HEK293 (cell line): Measurements from ENCODE around the gene CDC14A.

Experiments used
- CTCF ChIA-PET: fragments of 350-600 bp; formaldehyde crosslinking; extraction: SDS; loops from one replicate; lab custom pipeline; 2021; ENCODE audit warnings: antibody characterized with exemption; lab: Yijun Ruan, JAX
- POLR2A ChIA-PET: fragments of 300-600 bp; formaldehyde crosslinking; extraction: SDS; loops from one replicate; lab custom pipeline; 2020; ENCODE audit warnings: antibody characterized with exemption, inconsistent platforms; lab: Yijun Ruan, JAX
- H3K27ac ChIP-seq: fragments of 200-500 bp; sonication (Bioruptor generic); 2 replicates; pipeline ENCODE4 v1.5.1; 2014; ENCODE audit warnings: low read depth, low read length, control low read depth, inconsistent platforms; ENCODE audit errors: extremely low read depth
- H3K36me3 ChIP-seq, 2 experiments: fragments of 200-500 bp in 1 of 2; sonication (Bioruptor generic) in 1 of 2; 1 replicate in 1 of 2; 2 replicates in 1 of 2; pipeline ENCODE4 v1.5.1; 2014 to 2017; ENCODE audit warnings: inconsistent platforms in 2 of 2, low read length in 2 of 2; ENCODE audit not compliant: control insufficient read depth in 2 of 2, insufficient read depth in 1 of 2
- H3K4me1 ChIP-seq: fragments of 200-500 bp; sonication (Bioruptor generic); 2 replicates; pipeline ENCODE4 v1.5.1; 2014; ENCODE audit warnings: mild to moderate bottlenecking, low read length, inconsistent platforms; ENCODE audit not compliant: control insufficient read depth, insufficient read depth
- H3K4me3 ChIP-seq: 2 replicates; pipeline ENCODE4 v1.5.1; 2011; ENCODE audit warnings: low read depth, mild to moderate bottlenecking, control low read depth, low read length, moderate library complexity
- H3K9me3 ChIP-seq: fragments of 200-500 bp; sonication (Bioruptor generic); 2 replicates; pipeline ENCODE4 v1.5.1; 2014; ENCODE audit warnings: low read depth, low read length, inconsistent platforms; ENCODE audit not compliant: control insufficient read depth, insufficient read depth
- FEZF1 ChIP-seq: fragments of 450-650 bp; formaldehyde crosslinking; IDR thresholded peaks from 2 replicates; pipeline ENCODE4 v1.5.1; 2016; ENCODE audit warnings: missing biosample characterization, missing genetic modification characterization
- KLF1 ChIP-seq: fragments of 450-650 bp; formaldehyde crosslinking; IDR thresholded peaks from 2 replicates; pipeline ENCODE4 v1.5.1; 2016; ENCODE audit warnings: missing biosample characterization, missing genetic modification characterization
- WT1 ChIP-seq: fragments of 450-650 bp; formaldehyde crosslinking; IDR thresholded peaks from 2 replicates; pipeline ENCODE4 v1.5.1; 2016; ENCODE audit warnings: missing biosample characterization, missing genetic modification characterization
- ZEB2 ChIP-seq: fragments of 450-650 bp; formaldehyde crosslinking; IDR thresholded peaks from 2 replicates; pipeline ENCODE4 v1.5.1; 2016; ENCODE audit warnings: missing biosample characterization, missing genetic modification characterization
- ZFP37 ChIP-seq: fragments of 450-650 bp; formaldehyde crosslinking; IDR thresholded peaks from 2 replicates; pipeline ENCODE4 v1.5.1; 2016; ENCODE audit warnings: missing biosample characterization, missing genetic modification characterization
- ZNF155 ChIP-seq: fragments of 450-650 bp; formaldehyde crosslinking; IDR thresholded peaks from 2 replicates; pipeline ENCODE4 v1.5.1; 2016; ENCODE audit warnings: missing biosample characterization, missing genetic modification characterization
- ZNF169 ChIP-seq: fragments of 450-650 bp; formaldehyde crosslinking; IDR thresholded peaks from 2 replicates; pipeline ENCODE4 v1.5.1; 2016; ENCODE audit warnings: missing biosample characterization, missing genetic modification characterization
- ZNF2 ChIP-seq: fragments of 450-650 bp; formaldehyde crosslinking; IDR thresholded peaks from 2 replicates; pipeline ENCODE4 v1.5.1; 2016; ENCODE audit warnings: missing biosample characterization, missing genetic modification characterization
- ZNF211 ChIP-seq: fragments of 450-650 bp; formaldehyde crosslinking; IDR thresholded peaks from 2 replicates; pipeline ENCODE4 v1.5.1; 2016; ENCODE audit warnings: low read depth, missing biosample characterization, missing genetic modification characterization
- ZNF239 ChIP-seq: fragments of 450-650 bp; formaldehyde crosslinking; IDR thresholded peaks from 2 replicates; pipeline ENCODE4 v1.5.1; 2016; ENCODE audit warnings: missing biosample characterization, missing genetic modification characterization
- ZNF266 ChIP-seq: fragments of 450-650 bp; formaldehyde crosslinking; IDR thresholded peaks from 2 replicates; pipeline ENCODE4 v1.5.1; 2016; ENCODE audit warnings: missing biosample characterization, missing genetic modification characterization, low read depth
- ZNF292 ChIP-seq: fragments of 450-650 bp; formaldehyde crosslinking; IDR thresholded peaks from 2 replicates; pipeline ENCODE4 v1.5.1; 2016; ENCODE audit warnings: low read depth, missing biosample characterization, missing genetic modification characterization, borderline replicate concordance
- ZNF302 ChIP-seq: fragments of 450-650 bp; formaldehyde crosslinking; IDR thresholded peaks from 2 replicates; pipeline ENCODE4 v1.5.1; 2016; ENCODE audit warnings: missing biosample characterization, missing genetic modification characterization, low read depth
- ZNF311 ChIP-seq: fragments of 450-650 bp; formaldehyde crosslinking; IDR thresholded peaks from 2 replicates; pipeline ENCODE4 v1.5.1; 2017; ENCODE audit warnings: missing biosample characterization, missing genetic modification characterization, borderline replicate concordance
- ZNF398 ChIP-seq: fragments of 450-650 bp; formaldehyde crosslinking; IDR thresholded peaks from 2 replicates; pipeline ENCODE4 v1.5.1; 2017; ENCODE audit warnings: missing biosample characterization, missing genetic modification characterization
- ZNF521 ChIP-seq: fragments of 450-650 bp; formaldehyde crosslinking; IDR thresholded peaks from 2 replicates; pipeline ENCODE4 v1.5.1; 2017; ENCODE audit warnings: missing biosample characterization, mild to moderate bottlenecking, missing genetic modification characterization
- ZNF529 ChIP-seq: fragments of 450-650 bp; formaldehyde crosslinking; IDR thresholded peaks from 2 replicates; pipeline ENCODE4 v1.5.1; 2017; ENCODE audit warnings: missing genetic modification characterization, missing biosample characterization; ENCODE audit not compliant: insufficient replicate concordance
- ZNF530 ChIP-seq: fragments of 450-650 bp; formaldehyde crosslinking; IDR thresholded peaks from 2 replicates; pipeline ENCODE4 v1.5.1; 2016; ENCODE audit warnings: low read depth, missing biosample characterization, missing genetic modification characterization
- ZNF548 ChIP-seq: fragments of 450-650 bp; formaldehyde crosslinking; IDR thresholded peaks from 2 replicates; pipeline ENCODE4 v1.5.1; 2016; ENCODE audit warnings: missing biosample characterization, missing genetic modification characterization
- ZNF555 ChIP-seq: fragments of 450-650 bp; formaldehyde crosslinking; conservative IDR thresholded peaks from 2 replicates; pipeline ENCODE4 v1.5.1; 2017; ENCODE audit warnings: missing biosample characterization, mild to moderate bottlenecking, missing genetic modification characterization, inconsistent platforms
- ZNF629 ChIP-seq: fragments of 450-650 bp; formaldehyde crosslinking; IDR thresholded peaks from 2 replicates; pipeline ENCODE4 v1.5.1; 2017; ENCODE audit warnings: missing biosample characterization, missing genetic modification characterization
- ZNF792 ChIP-seq: fragments of 450-650 bp; formaldehyde crosslinking; IDR thresholded peaks from 2 replicates; pipeline ENCODE4 v1.5.1; 2016; ENCODE audit warnings: missing biosample characterization, missing genetic modification characterization
- ZXDB ChIP-seq: fragments of 450-650 bp; formaldehyde crosslinking; IDR thresholded peaks from 2 replicates; pipeline ENCODE4 v1.5.1; 2016; ENCODE audit warnings: missing biosample characterization, missing genetic modification characterization
- TF ChIP-seq, protein P1 (sequence below): fragments of 450-650 bp; formaldehyde crosslinking; IDR thresholded peaks from 2 replicates; pipeline ENCODE4 v1.5.1; 2016; ENCODE audit warnings: missing biosample characterization, missing genetic modification characterization
- TF ChIP-seq, protein P2 (sequence below): fragments of 450-650 bp; formaldehyde crosslinking; IDR thresholded peaks from 2 replicates; pipeline ENCODE4 v1.5.1; 2016; ENCODE audit warnings: missing biosample characterization, missing genetic modification characterization
- TF ChIP-seq, protein P3 (sequence below): fragments of 450-650 bp; formaldehyde crosslinking; IDR thresholded peaks from 2 replicates; pipeline ENCODE4 v1.5.1; 2016; ENCODE audit warnings: missing biosample characterization, missing genetic modification characterization

The CDC14A gene

DNA sequence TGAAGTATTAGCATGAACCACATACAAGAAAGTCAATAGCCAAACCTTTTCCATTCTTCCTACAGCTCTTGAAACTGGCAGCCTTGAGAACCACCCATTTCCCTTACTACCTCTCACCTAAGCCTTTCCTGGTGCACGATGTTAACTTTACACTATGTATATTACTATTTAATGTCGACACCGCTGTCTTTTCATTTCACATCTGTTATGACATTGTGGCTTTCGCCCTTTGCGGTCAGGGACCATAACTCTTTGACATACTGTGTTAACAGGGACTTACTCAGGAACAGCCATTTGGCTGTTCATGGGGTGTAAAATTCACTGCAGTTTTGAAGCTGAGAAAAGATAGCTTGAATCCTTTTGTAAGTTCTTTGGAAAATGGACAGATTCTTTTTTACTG is 164.6 kb downstream of the CDC14A start:
- POLR2A ChIA-PET = no interaction called here
- no peak overlapping the region for H3K27ac ChIP-seq
- H3K4me3 ChIP-seq = no peak overlapping the region

GRCh38 chr1:100517515-100517914 is 165.2 kb downstream of the CDC14A start:
- CTCF ChIA-PET = no interaction called here

More for the DNA sequence above, 164.6 kb downstream of the CDC14A start:
- Histone ChIP-seq H3K4me1 (no peaks in the 10 kb centered on the region), H3K9me3 (no peaks in the 10 kb centered on the region), H3K36me3 (no peaks in the 10 kb centered on the region)
- CTCF ChIA-PET = no interaction called here
- no peak for TF ChIP-seq ZXDB (tag by site-specific recombination)
- TF ChIP-seq, protein P1, sequence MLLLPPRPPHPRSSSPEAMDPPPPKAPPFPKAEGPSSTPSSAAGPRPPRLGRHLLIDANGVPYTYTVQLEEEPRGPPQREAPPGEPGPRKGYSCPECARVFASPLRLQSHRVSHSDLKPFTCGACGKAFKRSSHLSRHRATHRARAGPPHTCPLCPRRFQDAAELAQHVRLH (tag by site-specific recombination) = no peak
- no peak for TF ChIP-seq FEZF1 (tag by site-specific recombination)
- TF ChIP-seq ZNF311 (tag by site-specific recombination) = no peak
- TF ChIP-seq ZNF548 (tag by site-specific recombination) = no peak

DNA sequence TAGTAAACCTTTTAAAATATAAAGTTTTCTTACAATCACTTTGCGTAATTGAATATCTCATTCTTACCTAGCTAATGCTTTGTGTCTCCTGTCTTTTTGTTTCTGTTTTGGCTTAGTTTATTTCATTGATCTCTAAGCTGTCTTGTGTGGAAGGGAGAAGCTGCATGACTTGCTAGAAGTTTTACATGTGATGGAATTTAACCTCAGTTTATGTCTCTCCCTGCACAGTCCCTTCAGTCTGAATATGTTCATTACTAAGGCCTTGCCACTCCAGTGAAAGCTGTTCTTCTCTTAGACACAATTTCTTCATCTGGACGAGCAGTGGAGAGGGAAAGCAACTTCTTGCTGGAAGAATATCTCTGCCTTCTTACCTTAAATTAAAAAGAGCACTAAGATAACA is 165.7 kb downstream of the CDC14A start:
- Histone ChIP-seq H3K4me1 (no peaks in the 10 kb centered on the region), H3K36me3 (no peaks in the 10 kb centered on the region), H3K9me3 (no peaks in the 10 kb centered on the region), H3K27ac (no peak overlapping the region), H3K4me3 (no peak overlapping the region)
- no peak for TF ChIP-seq WT1
- TF ChIP-seq KLF1 (tag by site-specific recombination) = no peak
- no peak for TF ChIP-seq ZNF239
- no peak for TF ChIP-seq ZNF792 (tag by site-specific recombination)
- ChIA-PET POLR2A (no interaction called here), CTCF (no interaction called here)

More at GRCh38 chr1:100517515-100517914, 165.2 kb downstream of the CDC14A start:
- POLR2A ChIA-PET = no interaction called here
- Histone ChIP-seq H3K9me3 (no peaks in the 10 kb centered on the region), H3K4me3 (no peak overlapping the region), H3K27ac (no peak overlapping the region), H3K4me1 (no peaks in the 10 kb centered on the region), H3K36me3 (no peaks in the 10 kb centered on the region)
- no peak for TF ChIP-seq ZNF211 (tag by site-specific recombination)
- TF ChIP-seq, protein P2, sequence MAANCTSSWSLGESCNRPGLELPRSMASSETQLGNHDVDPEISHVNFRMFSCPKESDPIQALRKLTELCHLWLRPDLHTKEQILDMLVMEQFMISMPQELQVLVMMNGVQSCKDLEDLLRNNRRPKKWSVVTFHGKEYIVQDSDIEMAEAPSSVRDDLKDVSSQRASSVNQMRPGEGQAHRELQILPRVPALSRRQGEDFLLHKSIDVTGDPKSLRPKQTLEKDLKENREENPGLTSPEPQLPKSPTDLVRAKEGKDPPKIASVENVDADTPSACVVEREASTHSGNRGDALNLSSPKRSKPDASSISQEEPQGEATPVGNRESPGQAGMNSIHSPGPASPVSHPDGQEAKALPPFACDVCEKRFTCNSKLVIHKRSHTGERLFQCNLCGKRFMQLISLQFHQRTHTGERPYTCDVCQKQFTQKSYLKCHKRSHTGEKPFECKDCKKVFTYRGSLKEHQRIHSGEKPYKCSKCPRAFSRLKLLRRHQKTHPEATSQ (tag by site-specific recombination) = no peak
- no peak for TF ChIP-seq ZNF555
- TF ChIP-seq ZNF169 = no peak
- TF ChIP-seq, protein P3, sequence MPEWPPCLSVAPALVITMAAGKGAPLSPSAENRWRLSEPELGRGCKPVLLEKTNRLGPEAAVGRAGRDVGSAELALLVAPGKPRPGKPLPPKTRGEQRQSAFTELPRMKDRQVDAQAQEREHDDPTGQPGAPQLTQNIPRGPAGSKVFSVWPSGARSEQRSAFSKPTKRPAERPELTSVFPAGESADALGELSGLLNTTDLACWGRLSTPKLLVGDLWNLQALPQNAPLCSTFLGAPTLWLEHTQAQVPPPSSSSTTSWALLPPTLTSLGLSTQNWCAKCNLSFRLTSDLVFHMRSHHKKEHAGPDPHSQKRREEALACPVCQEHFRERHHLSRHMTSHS = no peak
- no peak for TF ChIP-seq ZNF529 (tag by site-specific recombination)
- TF ChIP-seq ZNF2 (tag by site-specific recombination) = no peak
- TF ChIP-seq ZNF398 (tag by site-specific recombination) = no peak
- TF ChIP-seq ZNF530 (tag by site-specific recombination) = no peak
- TF ChIP-seq ZXDB (tag by site-specific recombination) = no peak
- no peak for TF ChIP-seq ZEB2
- TF ChIP-seq KLF1 (tag by site-specific recombination) = no peak
- TF ChIP-seq ZNF521 (tag by site-specific recombination) = no peak
- TF ChIP-seq, protein P1 (tag by site-specific recombination) = no peak
- no peak for TF ChIP-seq ZNF266 (tag by site-specific recombination)
- no peak for TF ChIP-seq ZNF629 (tag by site-specific recombination)
- no peak for TF ChIP-seq ZNF292 (tag by site-specific recombination)
- no peak for TF ChIP-seq ZNF302 (tag by site-specific recombination)
- no peak for TF ChIP-seq ZNF155 (tag by site-specific recombination)
- no peak for TF ChIP-seq ZFP37
